ENCODE results near the gene THAP5. TPM values are rescaled to one million over a fixed set of nuclear protein-coding genes. Genes with fewer than 3 reads are reported as not detected.

Gene THAP5
- polyA plus RNA-seq, 1 experiment, result 11.4 TPM

DNA sequence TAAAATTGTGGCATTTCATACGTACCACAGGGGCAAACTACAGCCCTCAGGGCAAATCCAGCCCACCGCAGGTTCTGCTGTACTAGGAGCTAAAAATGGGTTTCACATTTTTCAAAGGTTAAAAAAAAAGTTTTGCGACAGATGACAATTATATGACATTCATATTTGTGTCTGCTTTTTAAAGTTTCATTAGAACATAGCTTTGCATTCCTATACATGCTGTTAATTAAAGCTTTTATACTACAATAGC is 42.8 kb downstream of the THAP5 start:
- H3K27ac ChIP-seq (ENCODE audit: low read depth, low read length), result no peak overlapping the region
- H3K4me3 ChIP-seq (ENCODE audit: low read depth, low read length), result peak overlapping the region; percentile 80
- TF ChIP-seq, protein P1, sequence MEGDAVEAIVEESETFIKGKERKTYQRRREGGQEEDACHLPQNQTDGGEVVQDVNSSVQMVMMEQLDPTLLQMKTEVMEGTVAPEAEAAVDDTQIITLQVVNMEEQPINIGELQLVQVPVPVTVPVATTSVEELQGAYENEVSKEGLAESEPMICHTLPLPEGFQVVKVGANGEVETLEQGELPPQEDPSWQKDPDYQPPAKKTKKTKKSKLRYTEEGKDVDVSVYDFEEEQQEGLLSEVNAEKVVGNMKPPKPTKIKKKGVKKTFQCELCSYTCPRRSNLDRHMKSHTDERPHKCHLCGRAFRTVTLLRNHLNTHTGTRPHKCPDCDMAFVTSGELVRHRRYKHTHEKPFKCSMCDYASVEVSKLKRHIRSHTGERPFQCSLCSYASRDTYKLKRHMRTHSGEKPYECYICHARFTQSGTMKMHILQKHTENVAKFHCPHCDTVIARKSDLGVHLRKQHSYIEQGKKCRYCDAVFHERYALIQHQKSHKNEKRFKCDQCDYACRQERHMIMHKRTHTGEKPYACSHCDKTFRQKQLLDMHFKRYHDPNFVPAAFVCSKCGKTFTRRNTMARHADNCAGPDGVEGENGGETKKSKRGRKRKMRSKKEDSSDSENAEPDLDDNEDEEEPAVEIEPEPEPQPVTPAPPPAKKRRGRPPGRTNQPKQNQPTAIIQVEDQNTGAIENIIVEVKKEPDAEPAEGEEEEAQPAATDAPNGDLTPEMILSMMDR (IDR thresholded peaks at IDR 0.05; ENCODE audit: low read depth, low read length), result no peak
- no peak for DNase-seq (ENCODE audit: low read depth, low spot score)
- CTCF ChIA-PET, result interaction anchor here (0.6 to 5.6 kb wide), 2 partner anchors 29 to 348 kb away, joined by 3 to 60 read pairs; no protein-coding TSS in a partner anchor
- H3K9me3 ChIP-seq (ENCODE audit: control insufficient read depth, insufficient read depth, low read length), result no peaks in the 10 kb centered on the region; the same call in 1 of the 2 replicates
- no peaks in the 10 kb centered on the region for H3K27me3 ChIP-seq (ENCODE audit: control insufficient read depth, insufficient read depth, low read length)
- POLR2A ChIA-PET, result interaction anchor here (2.3 kb wide), 1 partner anchor 43 kb away, joined by 21 read pairs; the partner anchor contains the start of genes DNAJB9 and THAP5

DNA sequence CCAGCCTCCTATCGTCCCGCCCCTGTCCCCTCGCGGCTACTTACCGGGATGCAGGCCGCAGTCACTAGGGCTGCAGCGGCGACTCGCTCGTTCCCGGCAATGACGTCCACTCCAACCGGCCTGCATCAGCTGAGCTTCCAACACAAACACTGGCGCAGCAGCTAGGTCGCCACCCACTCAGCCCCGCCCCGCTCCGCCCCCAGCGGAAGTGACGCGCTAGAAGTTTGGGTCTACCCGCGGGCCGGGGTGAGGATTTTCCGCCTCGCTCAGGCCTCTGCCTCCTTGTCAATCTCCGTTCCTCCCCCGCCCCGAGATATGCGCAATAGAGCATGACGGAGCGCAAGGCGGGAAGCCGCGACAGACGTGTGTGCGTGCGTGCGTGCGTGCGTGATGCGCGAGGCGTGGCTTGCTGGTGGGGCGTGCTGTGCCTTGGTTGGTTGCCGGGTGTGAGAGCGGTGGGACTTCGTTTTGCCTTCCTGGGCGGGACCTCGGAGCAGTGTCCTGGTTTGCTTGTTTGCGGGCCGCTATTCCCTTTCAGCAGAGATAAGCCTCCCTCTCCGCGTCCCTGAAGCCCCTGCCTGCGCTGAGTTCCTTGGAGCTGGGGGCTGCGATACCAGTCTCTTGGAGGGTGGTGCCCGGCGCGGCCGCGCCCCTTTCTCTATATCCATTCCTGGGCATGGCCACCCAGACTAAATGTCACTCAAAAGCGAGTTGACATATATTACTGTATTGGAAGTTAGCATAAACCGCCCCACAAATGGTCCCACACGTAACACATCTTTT is 43.3 kb downstream of the THAP5 start, which contains the start of gene PNPLA8:
PNPLA8 (minus strand) TSS at position 151 of the 783 bp plus-strand sequence. CDS start 10,644 bp downstream, outside the sequence.
- H3K27ac ChIP-seq (ENCODE audit: low read depth, low read length), result peak within 1 kb of the TSS; percentile 99
- peak; percentile 97 for DNase-seq (ENCODE audit: low read depth, low spot score)
- no peaks in the 10 kb centered on the region for H3K27me3 ChIP-seq (ENCODE audit: control insufficient read depth, insufficient read depth, low read length)
- CTCF ChIA-PET, result interaction anchor here (5.6 kb wide), 1 partner anchor 29 kb away, joined by 60 read pairs; no protein-coding TSS in a partner anchor
- peak within 1 kb of the TSS; percentile 88 for H3K4me3 ChIP-seq (ENCODE audit: low read depth, low read length)
- POLR2A ChIA-PET, result interaction anchor here (0.9 to 2.3 kb wide), 2 partner anchors 8 to 43 kb away, joined by 3 to 21 read pairs; partner anchors contain the start of genes DNAJB9 and THAP5
- TF ChIP-seq, protein P1 (IDR thresholded peaks at IDR 0.05; ENCODE audit: low read depth, low read length), result no peak
- H3K9me3 ChIP-seq (ENCODE audit: control insufficient read depth, insufficient read depth, low read length), result no peaks in the 10 kb centered on the region; the same call in 1 of the 2 replicates

DNA sequence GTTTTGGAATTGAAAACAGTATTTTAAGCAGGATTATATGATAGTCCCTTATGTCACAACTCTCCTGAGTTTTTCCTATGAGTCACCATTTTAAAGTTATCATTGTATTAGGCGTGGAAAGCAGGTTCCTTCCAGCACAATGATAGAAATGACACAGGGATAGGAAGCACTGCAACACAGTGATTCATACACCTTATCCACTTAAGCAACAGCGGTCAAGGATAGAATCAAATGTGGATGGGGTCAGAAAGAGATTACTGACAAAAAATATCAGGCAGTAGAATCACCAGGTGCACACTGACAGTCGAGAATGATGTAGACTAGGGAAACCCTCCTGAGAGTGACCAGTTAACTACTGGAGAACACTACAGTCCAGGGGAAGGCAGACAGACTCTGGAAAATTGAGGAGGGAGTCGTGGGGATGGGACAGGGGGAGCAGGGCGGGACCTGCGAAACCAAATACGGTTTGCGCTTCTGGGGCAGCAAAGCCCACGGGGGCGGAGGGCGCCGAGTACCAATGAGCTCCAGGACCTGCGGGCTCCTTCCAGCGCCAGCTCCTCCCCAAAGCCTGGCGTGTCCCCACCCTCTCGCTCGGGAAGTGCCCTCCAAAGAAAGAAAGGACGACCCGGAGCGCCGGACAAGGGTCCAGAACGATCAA is 44.0 kb downstream of the THAP5 start:
- ChIA-PET POLR2A (interaction anchor here (0.9 to 2.3 kb wide), 2 partner anchors 8 to 44 kb away, joined by 3 to 21 read pairs; partner anchors contain the start of genes DNAJB9 and THAP5), CTCF (interaction anchor here (5.6 kb wide), 1 partner anchor 28 kb away, joined by 60 read pairs; no protein-coding TSS in a partner anchor)
- no peaks in the 10 kb centered on the region; the same call in 1 of the 2 replicates for H3K9me3 ChIP-seq (ENCODE audit: control insufficient read depth, insufficient read depth, low read length)
- TF ChIP-seq, protein P1 (IDR thresholded peaks at IDR 0.05; ENCODE audit: low read depth, low read length), result no peak
- peak; percentile 67 for DNase-seq (ENCODE audit: low read depth, low spot score)
- H3K4me3 ChIP-seq (ENCODE audit: low read depth, low read length), result peak overlapping the region; percentile 88
- H3K27ac ChIP-seq (ENCODE audit: low read depth, low read length), result peak overlapping the region; percentile 99
- no peaks in the 10 kb centered on the region for H3K27me3 ChIP-seq (ENCODE audit: control insufficient read depth, insufficient read depth, low read length)

DNA sequence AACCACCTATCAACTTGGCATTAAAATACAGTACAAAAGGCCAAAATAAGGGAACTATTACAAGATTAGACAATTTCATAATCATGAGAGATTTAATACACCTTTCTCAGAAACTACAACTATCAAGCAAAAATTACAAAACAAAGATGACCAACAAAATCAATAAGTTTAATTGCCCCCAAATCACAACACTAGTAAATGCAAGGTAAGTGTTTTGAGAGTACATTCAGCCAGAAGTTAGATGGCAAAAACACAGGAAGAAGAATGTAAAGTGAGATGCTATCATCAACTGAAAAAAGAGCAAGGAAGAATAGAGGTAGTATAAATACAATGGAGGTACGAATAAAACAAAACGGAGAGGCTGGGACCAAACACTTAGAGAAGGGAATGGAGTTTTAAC is 46.7 kb downstream of the THAP5 start:
- H3K27ac ChIP-seq (ENCODE audit: low read depth, low read length), result no peak overlapping the region
- CTCF ChIA-PET, result interaction anchor here (0.9 to 5.6 kb wide), 2 partner anchors 9 to 25 kb away, joined by 3 to 60 read pairs; no protein-coding TSS in a partner anchor
- POLR2A ChIA-PET, result no interaction called here

More for the DNA sequence above, 46.7 kb downstream of the THAP5 start:
- DNase-seq (ENCODE audit: low read depth, low spot score), result no peak
- Histone ChIP-seq H3K4me3 (ENCODE audit: low read depth, low read length) (no peak overlapping the region), H3K27me3 (ENCODE audit: control insufficient read depth, insufficient read depth, low read length) (no peaks in the 10 kb centered on the region), H3K9me3 (ENCODE audit: control insufficient read depth, insufficient read depth, low read length) (no peaks in the 10 kb centered on the region; the same call in 1 of the 2 replicates)
- TF ChIP-seq, protein P1 (IDR thresholded peaks at IDR 0.05; ENCODE audit: low read depth, low read length), result no peak

All from AG04450 (cell line).